ENCODE data around the gene TFCP2L1. TPM values are rescaled to one million over a fixed set of nuclear protein-coding genes. Genes with fewer than 3 reads are reported as not detected.

Gene TFCP2L1
- total RNA-seq, 1 donor from 2014 or later: not detected

DNA sequence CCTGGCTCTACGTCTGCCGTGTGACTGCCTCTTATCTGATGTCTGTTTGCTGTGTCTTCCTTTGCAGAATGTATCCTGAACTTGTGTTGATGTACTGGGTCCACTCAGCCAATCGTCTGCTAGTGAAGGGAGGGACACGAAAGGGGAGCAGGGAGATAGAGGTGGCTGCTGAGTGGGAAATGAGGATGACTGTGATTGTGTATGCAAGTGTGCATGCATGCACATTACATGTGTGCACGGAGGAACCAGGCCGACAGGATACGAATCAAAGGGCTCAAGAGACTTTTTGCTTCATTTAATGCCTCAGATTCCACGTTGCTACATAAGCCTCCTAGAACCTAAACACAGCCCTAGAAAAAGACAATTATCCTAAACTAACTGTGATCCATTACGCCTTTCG, 111.2 kb downstream of the TFCP2L1 start:
- TF ChIP-seq, protein P1, sequence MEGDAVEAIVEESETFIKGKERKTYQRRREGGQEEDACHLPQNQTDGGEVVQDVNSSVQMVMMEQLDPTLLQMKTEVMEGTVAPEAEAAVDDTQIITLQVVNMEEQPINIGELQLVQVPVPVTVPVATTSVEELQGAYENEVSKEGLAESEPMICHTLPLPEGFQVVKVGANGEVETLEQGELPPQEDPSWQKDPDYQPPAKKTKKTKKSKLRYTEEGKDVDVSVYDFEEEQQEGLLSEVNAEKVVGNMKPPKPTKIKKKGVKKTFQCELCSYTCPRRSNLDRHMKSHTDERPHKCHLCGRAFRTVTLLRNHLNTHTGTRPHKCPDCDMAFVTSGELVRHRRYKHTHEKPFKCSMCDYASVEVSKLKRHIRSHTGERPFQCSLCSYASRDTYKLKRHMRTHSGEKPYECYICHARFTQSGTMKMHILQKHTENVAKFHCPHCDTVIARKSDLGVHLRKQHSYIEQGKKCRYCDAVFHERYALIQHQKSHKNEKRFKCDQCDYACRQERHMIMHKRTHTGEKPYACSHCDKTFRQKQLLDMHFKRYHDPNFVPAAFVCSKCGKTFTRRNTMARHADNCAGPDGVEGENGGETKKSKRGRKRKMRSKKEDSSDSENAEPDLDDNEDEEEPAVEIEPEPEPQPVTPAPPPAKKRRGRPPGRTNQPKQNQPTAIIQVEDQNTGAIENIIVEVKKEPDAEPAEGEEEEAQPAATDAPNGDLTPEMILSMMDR (IDR thresholded peaks at IDR 0.05): no peak
- Mint-ChIP-seq H3K36me3 (ENCODE audit: unreplicated experiment) (no peaks in the 10 kb centered on the region), H3K4me3 (ENCODE audit: unreplicated experiment) (no peak overlapping the region), H3K4me1 (ENCODE audit: unreplicated experiment) (no peaks in the 10 kb centered on the region), H3K27me3 (ENCODE audit: unreplicated experiment) (peaks cover 34% of the 10 kb centered on the region), H3K9me3 (ENCODE audit: unreplicated experiment) (peaks cover 8% of the 10 kb centered on the region), H3K27ac (ENCODE audit: unreplicated experiment) (no peak overlapping the region)
- no peak for DNase-seq (ENCODE audit: extremely low spot score, unreplicated experiment)

DNA sequence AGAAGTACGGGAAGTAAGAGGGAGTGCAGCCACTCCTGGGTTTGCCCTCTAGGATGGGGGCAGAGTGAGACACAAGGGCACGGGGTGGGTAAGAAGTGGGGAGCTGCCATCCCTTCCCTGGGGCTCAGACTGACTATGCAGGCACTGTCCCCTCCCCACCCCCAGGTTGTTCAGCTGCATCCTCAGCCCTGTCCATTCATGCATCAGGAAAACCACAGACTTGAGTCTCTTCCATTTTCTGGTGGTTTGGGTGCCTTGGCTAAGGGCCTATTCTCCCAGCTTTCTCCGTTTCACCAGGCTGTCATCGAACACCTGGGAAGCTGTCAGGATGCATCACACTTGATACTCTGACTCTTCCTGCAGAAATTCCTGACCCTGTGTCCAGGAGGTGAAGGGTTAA, 111.9 kb downstream of the TFCP2L1 start:
- no peak overlapping the region for H3K4me3 Mint-ChIP-seq (ENCODE audit: unreplicated experiment)
- H3K27me3 Mint-ChIP-seq (ENCODE audit: unreplicated experiment): peaks cover 34% of the 10 kb centered on the region
- H3K27ac Mint-ChIP-seq (ENCODE audit: unreplicated experiment): no peak overlapping the region
- TF ChIP-seq, protein P1 (IDR thresholded peaks at IDR 0.05): no peak
- no peak for DNase-seq (ENCODE audit: extremely low spot score, unreplicated experiment)
- no peaks in the 10 kb centered on the region for H3K36me3 Mint-ChIP-seq (ENCODE audit: unreplicated experiment)
- H3K4me1 Mint-ChIP-seq (ENCODE audit: unreplicated experiment): no peaks in the 10 kb centered on the region
- H3K9me3 Mint-ChIP-seq (ENCODE audit: unreplicated experiment): peaks cover 8% of the 10 kb centered on the region

DNA sequence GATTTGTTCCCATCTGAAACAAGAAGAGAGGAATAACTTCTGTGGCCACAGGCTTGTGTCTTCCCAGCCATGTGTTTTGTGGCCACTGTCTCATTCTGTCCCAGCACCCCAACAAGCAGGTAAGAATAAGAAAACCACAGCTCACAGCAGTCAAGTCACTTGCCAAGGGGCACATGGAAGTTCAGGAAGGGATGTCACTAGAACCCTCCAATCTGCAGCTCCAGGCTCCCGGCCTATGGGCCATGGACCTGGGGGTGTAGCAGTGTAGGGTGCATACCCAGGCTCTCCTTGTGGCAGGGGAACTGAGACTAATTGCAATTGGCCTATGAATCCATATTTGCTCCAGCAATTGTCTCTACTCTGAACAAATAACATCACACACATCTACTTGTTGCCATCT, 112.5 kb downstream of the TFCP2L1 start:
- H3K36me3 Mint-ChIP-seq (ENCODE audit: unreplicated experiment): no peaks in the 10 kb centered on the region

GRCh38 chr2:121171625-121172119, 113.3 kb downstream of the TFCP2L1 start:
- TF ChIP-seq, protein P1 (IDR thresholded peaks at IDR 0.05): no peak
- Mint-ChIP-seq H3K4me3 (ENCODE audit: unreplicated experiment) (no peak overlapping the region), H3K4me1 (ENCODE audit: unreplicated experiment) (no peaks in the 10 kb centered on the region), H3K36me3 (ENCODE audit: unreplicated experiment) (no peaks in the 10 kb centered on the region), H3K27me3 (ENCODE audit: unreplicated experiment) (peaks cover 42% of the 10 kb centered on the region), H3K9me3 (ENCODE audit: unreplicated experiment) (peaks cover 8% of the 10 kb centered on the region), H3K27ac (ENCODE audit: unreplicated experiment) (no peak overlapping the region)
- DNase-seq (ENCODE audit: extremely low spot score, unreplicated experiment): no peak

More for the DNA sequence above, 112.5 kb downstream of the TFCP2L1 start:
- H3K27ac Mint-ChIP-seq (ENCODE audit: unreplicated experiment): no peak overlapping the region
- peaks cover 37% of the 10 kb centered on the region for H3K27me3 Mint-ChIP-seq (ENCODE audit: unreplicated experiment)
- H3K4me3 Mint-ChIP-seq (ENCODE audit: unreplicated experiment): no peak overlapping the region
- no peaks in the 10 kb centered on the region for H3K4me1 Mint-ChIP-seq (ENCODE audit: unreplicated experiment)
- TF ChIP-seq, protein P1 (IDR thresholded peaks at IDR 0.05): no peak
- H3K9me3 Mint-ChIP-seq (ENCODE audit: unreplicated experiment): peaks cover 8% of the 10 kb centered on the region
- DNase-seq (ENCODE audit: extremely low spot score, unreplicated experiment): no peak

DNA sequence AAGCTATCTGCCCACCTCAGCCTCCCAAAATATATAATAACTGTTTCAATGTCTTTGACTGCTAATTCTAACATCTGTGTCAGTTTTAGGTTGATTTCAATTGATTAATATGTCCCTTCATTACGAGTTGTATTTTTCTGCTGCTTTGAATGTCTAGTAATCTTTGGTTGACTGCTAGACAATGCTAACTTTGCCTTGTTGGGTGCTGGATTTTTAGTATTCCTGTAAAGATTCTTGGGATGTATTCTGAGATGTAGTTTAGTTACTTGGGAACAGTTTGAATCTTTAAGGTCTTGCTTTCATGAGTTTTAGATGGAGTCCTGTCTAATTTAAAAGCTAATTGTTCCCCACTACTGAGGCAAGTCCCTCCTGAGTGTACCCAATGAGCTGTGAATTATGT, 114.4 kb downstream of the TFCP2L1 start:
- Mint-ChIP-seq H3K27ac (ENCODE audit: unreplicated experiment) (no peak overlapping the region), H3K36me3 (ENCODE audit: unreplicated experiment) (no peaks in the 10 kb centered on the region), H3K4me3 (ENCODE audit: unreplicated experiment) (no peak overlapping the region), H3K27me3 (ENCODE audit: unreplicated experiment) (peaks cover 38% of the 10 kb centered on the region), H3K9me3 (ENCODE audit: unreplicated experiment) (peaks cover 8% of the 10 kb centered on the region), H3K4me1 (ENCODE audit: unreplicated experiment) (no peaks in the 10 kb centered on the region)
- no peak for DNase-seq (ENCODE audit: extremely low spot score, unreplicated experiment)
- TF ChIP-seq, protein P1 (IDR thresholded peaks at IDR 0.05): no peak
